Dermis blood vessel endothelial cell (primary cell): ENCODE results near the gene PARS2. TPM values are rescaled to one million over a fixed set of nuclear protein-coding genes. Genes with fewer than 3 reads are reported as not detected.

Source experiments
- DNase-seq: peaks from one replicate; pipeline ENCODE4 v3.0.0; 2010
- total RNA-seq: library from RNA; depleted of rRNA; stranded (reverse); fragments of >200 nt; gene quantifications from 2 replicates; pipeline ENCODE4 v1.2.3, GENCODE V29; 2014

PARS2 gene
- total RNA-seq, 1 donor from 2014 or later, result 4.8 TPM

DNA sequence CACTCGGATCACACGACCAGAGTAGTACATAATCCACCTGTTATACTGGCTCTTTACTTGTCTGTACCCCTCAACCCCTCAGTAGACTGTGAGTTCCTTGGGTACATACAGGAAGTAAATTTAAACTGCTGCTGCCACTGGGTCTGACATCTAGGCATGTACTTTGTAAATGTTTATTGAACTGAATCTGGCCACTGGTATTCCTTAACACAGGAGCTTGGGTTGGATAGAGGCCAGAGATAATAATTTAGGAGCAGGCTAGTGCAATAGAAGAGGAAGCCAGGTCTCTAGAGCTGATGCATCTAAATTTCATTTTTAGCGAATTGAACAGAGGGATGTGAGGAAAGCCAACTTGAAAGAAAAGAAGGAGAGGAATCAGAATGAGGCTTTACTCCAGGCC is 36.3 kb downstream of the PARS2 start:
- DNase-seq, result no peak

DNA sequence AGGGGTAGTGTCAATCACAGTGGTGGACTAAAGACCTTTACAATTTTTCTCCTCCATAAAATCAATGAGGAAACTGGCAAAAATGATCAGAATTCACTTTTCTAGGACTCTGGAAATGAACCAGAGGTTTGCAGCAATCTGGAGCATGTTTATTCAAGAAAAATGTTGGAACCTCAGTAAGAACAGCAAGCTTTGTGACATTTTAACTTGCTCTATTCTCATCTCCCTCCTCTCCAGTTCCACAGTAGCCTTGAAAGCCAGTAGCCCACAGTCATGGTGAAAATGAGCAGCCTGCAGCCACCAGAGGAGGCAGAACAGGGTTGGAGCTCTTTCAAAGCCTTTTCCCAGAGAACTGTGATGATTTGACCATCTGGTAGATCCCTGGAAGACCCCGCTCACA is 39.6 kb downstream of the PARS2 start:
- no peak for DNase-seq

DNA sequence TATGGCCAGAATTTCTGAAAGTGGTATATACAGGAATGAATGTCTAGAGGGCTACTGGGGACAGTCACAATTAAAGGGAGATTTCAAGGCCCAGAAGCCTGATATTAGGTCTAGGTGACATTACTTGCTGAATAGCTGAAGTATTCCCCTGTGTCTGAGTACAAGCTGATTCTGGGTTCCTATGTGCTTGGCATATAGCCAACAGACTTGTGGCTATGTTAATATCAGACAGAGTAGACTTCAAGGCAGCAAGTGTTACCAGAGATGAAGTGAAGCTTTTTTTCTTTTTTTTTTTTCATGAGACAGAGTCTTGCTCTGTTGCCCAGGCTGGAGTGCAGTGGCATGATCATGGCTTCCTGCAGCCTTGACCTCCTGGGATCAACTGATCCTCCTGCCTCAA is 40.3 kb downstream of the PARS2 start:
- DNase-seq, result no peak

DNA sequence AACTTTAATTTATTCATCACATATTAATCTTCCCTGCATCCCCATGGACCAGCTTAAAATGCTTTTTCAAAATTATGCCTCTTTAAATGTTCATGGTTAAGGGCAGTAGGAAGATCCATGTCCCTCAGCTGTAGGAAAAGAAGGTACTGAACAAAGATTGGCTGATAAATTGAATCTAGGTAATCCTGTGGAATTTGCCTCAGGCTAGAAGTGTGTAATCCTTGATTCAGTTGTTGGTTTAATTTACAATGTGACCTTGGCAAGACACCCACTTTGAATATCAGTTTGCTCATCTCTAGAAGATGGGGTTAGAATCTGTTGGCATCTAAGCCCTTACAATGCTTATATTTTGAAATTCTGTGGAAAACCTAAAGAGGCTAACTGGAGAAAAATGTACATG is 42.6 kb downstream of the PARS2 start:
- DNase-seq, result no peak

DNA sequence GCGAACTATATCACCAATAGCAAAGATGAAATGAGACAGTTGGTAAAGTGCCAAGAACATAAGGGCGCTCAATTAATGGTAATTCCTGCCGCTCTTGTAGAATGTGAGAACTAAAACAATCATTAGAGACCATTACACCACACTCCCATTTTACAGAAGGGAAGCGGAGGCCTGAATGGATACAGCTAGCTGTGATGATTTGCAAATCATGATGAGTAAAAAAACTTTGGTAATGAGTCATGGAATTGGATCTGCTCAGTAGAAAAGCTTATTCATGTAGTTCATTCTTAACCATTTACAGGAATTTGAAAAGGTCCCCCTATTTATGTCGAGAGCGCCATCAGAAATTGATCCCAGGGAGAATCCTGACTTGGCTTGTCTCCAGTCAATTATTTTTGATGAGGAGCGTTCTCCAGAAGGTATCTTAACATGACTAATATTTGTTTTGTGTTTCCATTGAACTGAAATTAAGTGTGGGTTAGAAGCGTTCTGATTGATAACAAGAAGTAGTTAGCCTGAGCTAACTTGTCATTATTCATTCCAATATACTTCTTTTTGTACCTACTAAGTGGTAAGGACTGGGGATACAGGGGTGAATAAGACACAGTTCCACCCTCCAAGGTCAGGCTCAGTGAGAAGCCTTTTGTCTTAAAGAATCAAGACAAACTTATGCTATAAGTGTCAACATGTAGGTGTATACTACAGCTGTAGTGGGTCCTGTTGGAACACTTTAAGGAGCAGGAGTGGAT is 47.9 kb downstream of the PARS2 start:
- no peak for DNase-seq

DNA sequence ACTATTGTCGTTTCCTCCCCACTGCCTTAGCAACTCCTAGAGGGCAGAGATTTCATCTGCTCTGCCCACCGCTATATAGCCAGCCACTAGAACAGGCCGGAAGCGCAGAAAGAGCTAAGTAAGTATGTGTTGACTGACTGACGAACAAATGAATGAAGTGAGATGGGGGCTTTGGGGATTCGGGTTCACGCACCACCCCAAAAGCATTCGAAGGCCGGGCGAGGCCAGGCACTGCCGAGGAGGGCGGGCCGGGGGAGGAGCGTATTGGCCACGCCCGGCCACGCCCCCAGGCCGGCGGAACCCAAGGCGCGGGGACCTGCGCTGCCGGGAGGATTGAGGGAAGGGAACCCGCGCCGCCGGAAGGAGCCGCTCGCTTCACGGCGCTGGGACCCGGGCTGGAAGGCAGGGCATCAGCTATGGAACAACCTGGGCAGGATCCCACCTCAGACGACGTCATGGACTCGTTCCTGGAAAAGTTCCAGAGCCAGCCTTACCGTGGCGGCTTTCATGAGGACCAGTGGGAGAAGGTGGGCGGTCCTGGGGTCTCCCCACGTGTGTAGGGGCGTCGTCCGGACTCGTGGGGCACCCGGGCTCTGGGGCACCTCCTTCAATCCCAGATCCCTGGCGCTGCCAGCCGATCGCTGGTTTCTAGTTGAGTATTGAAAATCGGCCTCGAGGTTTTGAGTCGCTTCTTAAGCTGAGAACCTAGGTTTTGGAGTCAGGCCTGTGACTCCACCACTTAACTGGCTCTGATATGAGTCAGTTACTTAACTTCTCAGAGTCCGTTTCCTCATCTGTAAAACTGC is 48.6 kb downstream of the PARS2 start, which contains the start of gene TTC4:
Gene TTC4 (plus strand): TSS at position 369 of the 806 bp plus-strand sequence. CDS start 48 bp downstream, at position 417.
- peak; percentile 85 for DNase-seq

DNA sequence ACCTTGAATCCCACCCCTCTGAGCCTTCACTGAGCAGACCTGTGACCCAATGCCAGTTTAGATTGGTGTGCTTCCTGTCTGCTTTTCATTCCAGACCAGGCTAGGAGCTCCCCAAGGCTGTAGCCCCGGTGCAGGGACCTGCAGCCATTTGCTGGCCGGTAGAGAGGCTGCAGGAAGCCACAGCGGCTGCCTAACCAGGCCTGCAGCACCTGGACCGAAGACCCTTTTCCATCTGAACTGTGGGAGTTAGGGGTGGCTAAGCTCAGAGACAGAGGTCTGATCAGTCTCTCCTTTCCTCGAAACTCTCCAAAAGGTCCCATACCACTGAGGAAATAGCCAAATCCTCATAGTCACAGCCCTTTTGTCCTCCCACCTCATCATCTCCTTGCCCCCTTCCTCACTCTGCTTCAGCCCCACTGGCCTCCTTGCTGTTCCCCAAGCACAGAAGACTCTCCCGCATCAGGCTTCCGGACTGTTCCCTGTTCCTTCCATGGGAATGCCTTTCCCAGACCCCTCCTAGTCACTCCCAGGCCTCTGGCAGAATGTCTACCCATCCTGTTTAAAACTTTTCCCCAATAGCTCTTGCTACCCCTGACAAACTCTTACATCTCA is 49.3 kb downstream of the PARS2 start:
- no peak for DNase-seq

DNA sequence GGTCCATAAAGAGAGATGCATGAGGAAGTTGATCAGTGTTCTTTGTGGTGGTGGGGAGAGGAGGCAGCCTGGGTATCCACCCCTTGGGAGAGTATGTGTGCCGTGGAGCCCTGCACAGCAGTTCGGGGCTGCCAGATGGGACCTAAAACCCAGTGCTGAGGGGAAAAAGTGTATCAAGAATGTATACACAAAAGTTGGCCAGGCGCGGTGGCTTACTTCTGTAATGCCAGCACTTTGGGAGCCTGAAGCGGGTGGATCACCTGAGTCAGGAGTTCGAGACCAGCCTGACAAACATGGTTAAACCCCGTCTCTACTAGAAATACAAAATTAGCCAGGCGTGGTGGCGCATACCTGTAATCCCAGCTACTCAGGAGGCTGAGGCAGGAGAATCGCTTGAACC is 52.8 kb downstream of the PARS2 start:
- DNase-seq, result no peak

DNA sequence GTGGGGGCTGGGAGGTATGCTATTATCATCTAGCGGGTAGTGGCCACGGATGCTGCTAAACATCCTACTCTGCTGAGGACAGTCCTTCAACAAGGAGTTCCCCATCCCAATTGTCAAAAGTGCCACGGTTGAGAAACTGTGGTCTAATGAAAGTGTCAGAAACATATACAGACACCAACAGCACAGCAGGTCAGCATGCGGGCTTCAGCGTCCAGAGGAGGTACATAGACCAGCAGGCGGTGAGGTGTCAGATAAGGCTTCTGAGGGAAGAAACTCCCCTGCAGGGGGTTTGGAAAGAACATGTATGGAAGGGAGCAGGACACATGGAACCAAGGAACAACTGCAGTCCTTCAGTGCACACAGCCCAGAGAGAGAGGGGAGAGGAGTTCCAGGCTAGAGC is 53.5 kb downstream of the PARS2 start:
- DNase-seq, result no peak

DNA sequence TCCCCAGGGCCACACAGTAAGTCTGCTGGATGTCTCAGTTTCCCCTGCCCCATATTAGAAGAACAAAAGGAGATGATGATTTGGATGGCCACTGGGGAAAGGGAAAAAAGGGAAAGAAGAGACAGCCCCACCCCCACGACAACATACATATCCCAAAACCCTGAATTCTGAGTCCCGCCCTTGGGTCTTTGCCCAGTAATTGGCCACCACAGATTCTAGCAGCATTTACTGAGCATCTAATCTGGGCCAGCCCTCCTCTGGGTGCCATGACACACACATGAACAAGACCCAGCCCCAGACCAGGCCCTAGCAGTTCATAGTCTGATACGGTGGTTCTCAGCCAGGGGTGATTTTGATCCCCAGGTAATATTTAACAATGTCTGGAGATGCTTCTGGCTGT is 53.9 kb downstream of the PARS2 start:
- DNase-seq, result no peak

DNA sequence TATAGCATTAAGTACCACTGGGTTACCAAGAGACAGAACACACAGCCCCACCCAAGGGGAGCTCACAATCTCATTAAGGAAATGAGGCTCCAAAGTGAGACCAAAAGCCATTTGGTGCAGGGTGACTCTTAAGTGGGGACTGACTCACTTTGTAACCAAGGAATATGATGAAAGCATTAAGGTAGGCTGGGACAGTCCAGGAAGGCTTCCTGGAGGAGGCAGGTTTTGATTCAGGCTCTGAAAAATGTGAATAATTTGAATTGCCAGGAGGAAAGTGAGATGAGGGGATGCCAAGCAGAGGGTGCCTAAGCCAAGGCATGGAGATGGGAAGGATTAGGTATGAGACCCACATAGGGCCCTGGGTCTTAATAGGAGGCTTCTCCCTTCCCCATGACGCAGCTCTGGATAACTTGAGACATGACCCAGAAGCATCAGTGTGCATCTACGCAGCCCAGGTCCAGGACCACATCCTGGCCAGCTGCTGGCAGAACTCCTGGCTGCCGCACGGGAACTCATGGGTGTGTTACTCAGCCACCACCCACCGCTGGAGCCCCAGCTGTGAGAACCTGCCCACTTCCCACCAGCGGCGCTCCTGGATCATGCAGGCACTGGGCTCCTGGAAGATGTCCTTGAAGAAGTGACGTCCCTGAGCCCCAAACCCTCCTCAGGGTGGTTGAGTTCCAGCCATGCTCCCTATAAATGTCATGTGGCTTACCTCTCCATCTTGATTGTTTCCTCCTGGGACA is 54.6 kb downstream of the PARS2 start:
- no peak for DNase-seq

DNA sequence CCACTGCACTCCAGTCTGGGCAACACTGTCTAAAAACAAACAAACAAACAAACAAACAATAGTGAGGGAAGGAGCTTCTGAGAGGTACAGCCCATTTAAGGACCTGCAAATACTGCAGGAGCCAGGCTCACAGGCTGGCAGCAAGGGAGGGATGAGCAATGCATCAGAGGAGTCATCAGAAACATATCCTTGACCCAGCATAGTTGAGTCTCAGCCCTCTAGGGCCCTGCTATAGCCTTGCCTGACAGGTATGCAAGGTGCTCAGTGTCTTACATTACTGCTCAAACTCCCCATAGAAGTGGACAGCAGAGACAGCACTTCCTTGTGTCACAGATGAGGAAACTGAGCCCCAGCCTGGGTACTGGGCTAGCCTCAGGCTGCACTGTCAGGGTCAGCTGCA is 55.9 kb downstream of the PARS2 start:
- no peak for DNase-seq

Other genes starting within 250 kb of the PARS2 start
- gene ACOT11, start 216.3 kb downstream of the PARS2 start, total RNA-seq, result 1.0 and 3.0 TPM in 2 replicates
- gene FAM151A, start 141.0 kb downstream of the PARS2 start, total RNA-seq, result not detected in 2 replicates
- 0.17 TPM in 1 of 2 replicates, not detected in the other for gene MROH7, start 122.7 kb downstream of the PARS2 start, total RNA-seq
- 21.3 and 21.8 TPM in 2 replicates for gene TTC4, start 48.7 kb downstream of the PARS2 start, total RNA-seq
- 0.17 TPM in 1 of 2 replicates, not detected in the other for gene TTC22, start 36.8 kb upstream of the PARS2 start, total RNA-seq
- gene DHCR24, start 122.7 kb upstream of the PARS2 start, total RNA-seq, result 82.2 and 213 TPM in 2 replicates
- gene TMEM61, start 216.1 kb upstream of the PARS2 start, total RNA-seq, result not detected in 2 replicates
- gene BSND, start 234.4 kb upstream of the PARS2 start, total RNA-seq, result not detected in 2 replicates